ENCODE data around the gene MOV10.
"Not testable (repeated sequence)": the region's sequence is repeated elsewhere in the genome, so short reads cannot be mapped to it uniquely, and the experiment has no call there.

MOV10 gene, protein sequence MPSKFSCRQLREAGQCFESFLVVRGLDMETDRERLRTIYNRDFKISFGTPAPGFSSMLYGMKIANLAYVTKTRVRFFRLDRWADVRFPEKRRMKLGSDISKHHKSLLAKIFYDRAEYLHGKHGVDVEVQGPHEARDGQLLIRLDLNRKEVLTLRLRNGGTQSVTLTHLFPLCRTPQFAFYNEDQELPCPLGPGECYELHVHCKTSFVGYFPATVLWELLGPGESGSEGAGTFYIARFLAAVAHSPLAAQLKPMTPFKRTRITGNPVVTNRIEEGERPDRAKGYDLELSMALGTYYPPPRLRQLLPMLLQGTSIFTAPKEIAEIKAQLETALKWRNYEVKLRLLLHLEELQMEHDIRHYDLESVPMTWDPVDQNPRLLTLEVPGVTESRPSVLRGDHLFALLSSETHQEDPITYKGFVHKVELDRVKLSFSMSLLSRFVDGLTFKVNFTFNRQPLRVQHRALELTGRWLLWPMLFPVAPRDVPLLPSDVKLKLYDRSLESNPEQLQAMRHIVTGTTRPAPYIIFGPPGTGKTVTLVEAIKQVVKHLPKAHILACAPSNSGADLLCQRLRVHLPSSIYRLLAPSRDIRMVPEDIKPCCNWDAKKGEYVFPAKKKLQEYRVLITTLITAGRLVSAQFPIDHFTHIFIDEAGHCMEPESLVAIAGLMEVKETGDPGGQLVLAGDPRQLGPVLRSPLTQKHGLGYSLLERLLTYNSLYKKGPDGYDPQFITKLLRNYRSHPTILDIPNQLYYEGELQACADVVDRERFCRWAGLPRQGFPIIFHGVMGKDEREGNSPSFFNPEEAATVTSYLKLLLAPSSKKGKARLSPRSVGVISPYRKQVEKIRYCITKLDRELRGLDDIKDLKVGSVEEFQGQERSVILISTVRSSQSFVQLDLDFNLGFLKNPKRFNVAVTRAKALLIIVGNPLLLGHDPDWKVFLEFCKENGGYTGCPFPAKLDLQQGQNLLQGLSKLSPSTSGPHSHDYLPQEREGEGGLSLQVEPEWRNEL

DNA sequence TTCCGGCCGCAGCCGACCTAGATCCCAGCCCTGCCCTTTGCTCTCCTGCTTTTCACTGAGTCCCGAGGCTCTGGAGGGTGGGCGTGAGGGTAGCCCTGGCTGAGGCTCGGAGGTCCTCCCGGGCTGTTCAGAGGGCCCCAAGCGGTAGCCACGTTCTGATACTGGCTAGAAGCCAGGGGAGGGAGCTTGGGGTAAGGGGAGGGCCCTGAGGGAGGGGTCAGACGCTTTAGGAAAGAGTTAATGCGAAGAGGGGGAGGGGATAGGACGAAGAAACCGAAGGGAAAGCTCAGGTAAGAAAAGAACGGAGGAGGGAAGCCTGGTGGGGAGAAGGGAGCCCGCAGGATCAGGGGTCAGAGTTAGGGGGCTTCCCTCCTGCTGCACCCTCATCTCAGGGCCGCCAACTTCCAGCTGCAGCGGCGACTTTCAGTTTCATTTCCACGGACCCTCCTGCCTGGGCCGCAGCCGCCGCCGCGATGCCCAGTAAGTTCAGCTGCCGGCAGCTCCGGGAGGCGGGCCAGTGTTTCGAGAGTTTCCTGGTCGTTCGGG, at the start of gene MOV10:
Gene MOV10 (plus strand): TSS at position 220 of the 546 bp plus-strand sequence. CDS start 254 bp downstream, at position 474.
- FAIRE-seq = no peak
- DNase-seq (ENCODE audit: low spot score) = peak; percentile 82

- no peak for FAIRE-seq
Observed at GRCh38 chr1:112625696-112626095, 48.8 kb upstream of the MOV10 start.

DNA sequence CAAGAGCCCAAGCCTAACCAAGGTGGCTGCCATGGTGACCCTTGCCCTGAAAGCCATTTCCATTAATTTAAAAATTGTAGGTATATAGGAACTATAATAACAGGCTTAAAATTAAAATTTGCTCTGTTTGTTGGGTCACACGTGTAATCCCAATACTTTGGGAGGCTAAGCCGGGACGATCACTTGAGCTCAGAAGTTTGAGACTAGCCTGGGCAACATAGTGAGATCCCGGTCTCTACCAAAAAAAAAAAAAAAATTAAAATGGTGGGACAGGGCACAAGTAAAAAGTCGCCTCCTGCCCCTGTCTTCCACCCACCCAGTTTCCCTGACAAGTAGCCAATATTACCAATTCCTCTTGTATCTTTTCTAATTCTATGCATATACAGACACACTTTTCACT, 48.3 kb upstream of the MOV10 start:
- FAIRE-seq (no peak), DNase-seq (ENCODE audit: low spot score) (no peak)

More at GRCh38 chr1:112625696-112626095, 48.8 kb upstream of the MOV10 start:
- DNase-seq (ENCODE audit: low spot score) = no peak

- FAIRE-seq (no peak), DNase-seq (ENCODE audit: low spot score) (no peak)
Observed at GRCh38 chr1:112626887-112627286, 47.6 kb upstream of the MOV10 start.

DNA sequence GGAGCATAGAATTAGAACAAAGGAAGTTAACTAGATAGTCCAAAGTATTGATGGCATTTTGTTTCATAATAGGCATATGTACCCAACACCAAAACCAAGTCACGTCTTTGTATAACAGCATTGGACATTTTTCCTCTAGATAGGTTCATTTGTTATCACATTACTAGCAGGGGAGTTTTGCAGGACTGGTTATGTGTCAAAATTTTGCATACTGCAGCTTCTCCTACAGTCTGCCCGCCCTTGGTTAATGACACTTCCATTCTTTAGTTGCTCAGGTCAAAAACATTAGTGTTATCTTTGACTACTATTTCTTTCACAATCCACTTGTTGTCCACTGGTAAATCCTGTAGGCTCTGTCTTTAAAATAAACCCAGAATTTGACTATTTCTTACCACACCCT, 45.9 kb upstream of the MOV10 start:
- no peak for FAIRE-seq
- no peak for DNase-seq (ENCODE audit: low spot score)

DNA sequence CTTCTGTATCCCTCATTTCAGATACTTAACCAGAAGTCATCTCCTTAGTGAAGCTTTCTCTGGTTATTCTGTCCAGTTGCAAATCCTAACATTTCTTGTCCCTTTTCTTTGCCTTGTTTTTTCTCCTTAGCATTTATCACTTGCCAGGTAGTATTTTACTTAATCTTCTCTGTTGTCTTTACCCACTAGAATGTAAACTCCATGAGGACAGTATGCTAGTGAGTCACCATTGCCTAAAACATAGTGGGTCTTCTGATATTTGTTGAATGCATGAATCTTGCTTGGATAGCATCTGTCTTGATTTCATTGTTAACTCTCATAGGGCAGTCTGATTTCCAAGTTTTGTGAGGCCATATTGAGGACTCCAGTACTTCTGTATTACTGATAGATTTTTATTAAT, 45.2 kb upstream of the MOV10 start:
- DNase-seq (ENCODE audit: low spot score) = no peak
- no peak for FAIRE-seq

GRCh38 chr1:112633628-112634027, 40.8 kb upstream of the MOV10 start:
- FAIRE-seq (no peak), DNase-seq (ENCODE audit: low spot score) (no peak)

- no peak for FAIRE-seq
- no peak for DNase-seq (ENCODE audit: low spot score)
Observed at GRCh38 chr1:112634367-112634766, 40.1 kb upstream of the MOV10 start.

DNA sequence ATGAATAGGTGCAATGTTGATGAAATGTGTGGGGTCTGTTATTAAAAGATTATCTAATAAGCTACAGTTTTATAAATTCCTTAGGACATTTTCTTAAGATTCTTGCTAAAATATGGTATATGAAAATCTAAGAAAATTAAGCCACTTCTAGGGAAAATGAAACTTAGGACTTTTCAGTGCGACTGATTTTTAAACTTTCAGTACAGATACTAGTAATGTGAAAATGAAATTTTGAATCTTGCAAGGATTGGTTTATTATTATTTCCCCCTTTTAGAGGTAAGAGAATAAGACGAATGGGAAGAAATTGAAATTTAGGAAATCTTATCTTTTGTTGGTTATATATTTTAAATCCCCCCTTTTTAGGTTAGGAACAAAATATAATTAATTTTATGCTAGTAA, 38.4 kb upstream of the MOV10 start:
- no peak for FAIRE-seq

DNA sequence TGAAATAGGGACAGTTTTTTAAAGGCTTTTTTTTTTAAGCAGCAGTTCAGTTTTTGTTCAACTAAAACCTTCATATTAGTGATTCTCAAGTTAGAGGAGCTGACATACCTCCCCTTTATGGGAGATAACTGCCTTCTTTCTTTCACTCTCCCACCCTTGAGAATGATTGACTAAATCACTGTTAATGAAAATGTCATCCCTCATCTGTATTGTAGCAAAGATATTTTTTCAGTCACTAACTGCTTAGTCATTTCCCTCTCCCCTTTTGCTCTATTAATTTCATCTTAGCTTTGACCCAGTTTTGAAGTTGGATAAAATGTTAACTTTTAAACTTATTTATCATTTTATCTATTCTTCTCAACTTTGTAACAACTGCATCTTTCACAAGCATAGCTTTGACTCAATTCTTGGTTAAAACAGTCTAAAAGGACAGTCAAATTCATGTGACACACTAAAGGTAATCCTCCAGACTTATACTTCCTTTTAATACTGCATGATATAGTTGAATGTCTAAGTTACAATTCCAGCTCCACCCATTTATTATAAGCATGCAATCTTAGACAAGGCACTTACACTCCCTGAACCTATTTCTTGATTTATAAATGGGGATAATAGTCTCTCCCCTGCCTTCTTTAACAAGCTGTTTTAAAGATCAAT, 37.7 kb upstream of the MOV10 start:
- no peak for FAIRE-seq
- DNase-seq (ENCODE audit: low spot score) = no peak

More for the DNA sequence above, 38.4 kb upstream of the MOV10 start:
- DNase-seq (ENCODE audit: low spot score) = no peak

DNA sequence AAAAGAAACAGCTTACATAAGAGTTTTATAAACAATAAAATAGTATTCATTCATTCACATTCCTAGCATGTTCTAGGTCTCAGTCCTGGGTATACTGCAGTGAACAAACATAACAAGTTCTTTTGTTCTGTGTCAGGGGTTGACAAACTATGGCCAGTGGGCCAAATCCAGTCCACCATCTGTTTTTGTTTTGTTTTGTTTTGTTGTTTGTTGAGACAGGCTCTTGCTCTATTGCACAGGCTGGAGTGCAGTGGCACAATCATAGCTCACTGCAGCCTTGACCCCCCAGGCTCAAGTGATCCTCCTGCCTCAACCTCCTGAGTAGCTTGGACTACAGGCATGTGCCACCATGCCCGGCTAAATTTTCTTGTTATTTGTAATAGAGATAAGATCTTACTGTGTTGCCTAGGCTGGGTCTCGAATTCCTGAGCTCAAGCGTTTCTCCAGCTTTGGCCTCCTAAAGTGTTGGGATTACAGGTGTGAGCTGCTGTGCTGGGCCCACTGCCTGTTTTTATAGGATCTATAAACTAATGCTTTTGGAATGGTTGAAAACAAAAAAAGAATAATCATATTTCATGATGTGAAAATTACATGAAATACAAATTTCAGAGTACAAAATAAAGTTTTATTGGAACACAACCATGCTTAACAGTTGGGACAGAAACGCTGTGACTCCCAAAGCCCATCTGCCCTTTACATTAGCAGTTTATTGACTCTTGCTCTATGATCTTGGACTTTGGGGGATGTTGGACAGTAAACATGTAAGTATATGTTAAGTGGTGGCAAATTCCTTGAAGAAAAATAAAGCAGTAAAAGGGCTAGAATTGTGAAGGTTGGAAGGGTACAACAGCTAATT, 37.0 kb upstream of the MOV10 start:
- DNase-seq (ENCODE audit: low spot score) = no peak
- FAIRE-seq = no peak

GRCh38 chr1:112638110-112638428, 36.4 kb upstream of the MOV10 start:
- FAIRE-seq (no peak), DNase-seq (ENCODE audit: low spot score) (no peak)

DNA sequence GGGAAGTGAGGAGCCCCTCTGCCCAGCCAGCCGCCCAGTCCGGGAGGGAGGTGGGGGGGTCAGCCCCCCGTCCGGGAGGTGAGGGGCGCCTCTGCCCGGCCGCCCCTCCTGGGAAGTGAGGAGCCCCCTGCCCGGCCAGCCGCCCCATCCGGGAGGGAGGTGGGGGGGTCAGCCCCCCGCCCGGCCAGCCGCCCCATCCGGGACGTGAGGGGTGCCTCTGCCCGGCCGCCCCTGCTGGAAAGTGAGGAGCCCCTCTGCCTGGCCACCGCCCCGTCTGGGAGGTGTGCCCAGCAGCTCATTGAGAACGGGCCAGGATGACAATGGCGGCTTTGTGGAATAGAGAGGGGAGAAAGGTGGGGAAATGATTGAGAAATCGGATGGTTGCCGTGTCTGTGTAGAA, 34.0 kb upstream of the MOV10 start:
- not testable (repeated sequence) for FAIRE-seq; DNase-seq (ENCODE audit: low spot score)

GRCh38 chr1:112643080-112643479, 31.4 kb upstream of the MOV10 start:
- no peak for FAIRE-seq
- DNase-seq (ENCODE audit: low spot score) = no peak

DNA sequence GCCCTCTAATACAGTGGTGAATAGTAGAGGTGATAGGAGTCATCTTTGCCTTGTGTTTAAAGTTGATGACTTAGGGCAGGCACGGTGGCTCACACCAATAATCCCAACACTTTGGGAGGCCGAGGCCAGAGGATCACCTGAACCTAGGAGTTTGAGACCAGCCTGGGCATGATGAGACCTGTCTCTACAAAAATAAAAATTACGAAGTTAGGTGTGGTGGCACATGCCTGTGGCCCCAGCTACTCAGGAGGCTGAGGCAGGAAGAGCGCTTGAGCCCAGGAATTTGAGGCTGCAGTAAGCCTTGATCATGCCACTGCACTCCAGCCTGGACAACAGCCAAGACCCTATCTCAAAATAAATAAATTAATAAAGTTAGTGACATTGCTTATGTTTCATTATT, 28.2 kb upstream of the MOV10 start:
- no peak for DNase-seq (ENCODE audit: low spot score)
- FAIRE-seq = no peak

GRCh38 chr1:112651205-112651604, 23.3 kb upstream of the MOV10 start:
- DNase-seq (ENCODE audit: low spot score) (no peak), FAIRE-seq (no peak)

DNA sequence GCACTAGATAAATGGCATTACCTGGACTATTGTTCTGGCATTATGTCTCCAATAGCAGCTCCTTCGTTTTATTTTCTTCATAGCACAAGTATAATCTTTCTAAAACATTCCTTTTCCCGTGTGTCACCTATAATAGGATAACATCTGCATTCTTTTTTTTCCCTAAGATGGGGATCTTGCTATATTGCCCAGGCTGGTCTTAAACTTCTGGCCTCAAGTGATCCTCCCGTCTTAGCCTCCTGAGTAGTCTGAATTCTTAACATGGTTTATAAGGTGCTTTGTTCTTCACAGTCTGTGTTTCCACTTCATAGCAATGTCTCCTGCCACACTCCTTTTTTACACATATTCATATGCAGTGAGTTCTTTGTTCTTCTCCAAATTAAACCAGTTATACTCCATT, 8.6 kb upstream of the MOV10 start:
- DNase-seq (ENCODE audit: low spot score) = no peak
- FAIRE-seq = no peak

- FAIRE-seq (no peak), DNase-seq (ENCODE audit: low spot score) (no peak)
Observed at GRCh38 chr1:112666946-112667345, 7.5 kb upstream of the MOV10 start.

- FAIRE-seq = no peak
Observed at GRCh38 chr1:112672009-112672408, 2.5 kb upstream of the MOV10 start.

GRCh38 chr1:112672842-112673241, 1.6 kb upstream of the MOV10 start:
- DNase-seq (ENCODE audit: low spot score) (no peak), FAIRE-seq (no peak)

More at GRCh38 chr1:112672009-112672408, 2.5 kb upstream of the MOV10 start:
- no peak for DNase-seq (ENCODE audit: low spot score)

Measured in urothelium cell line (cell line).